H9 (cell line): ENCODE results near the gene ATP8B2. TPM values are rescaled to one million over a fixed set of nuclear protein-coding genes. Genes with fewer than 3 reads are reported as not detected.

ENCODE experiments used
- DNase-seq: peaks from one replicate; pipeline ENCODE4 v3.0.0-alpha.2; 2017
- H2AFZ ChIP-seq: one replicate; pipeline ENCODE4 v1.6.1; 2013; ENCODE audit warnings: mild to moderate bottlenecking, low read length, control low read depth, moderate library complexity
- H2AK5ac ChIP-seq: 2 replicates; pipeline ENCODE4 v1.6.1; 2013; ENCODE audit warnings: low read length, control low read depth, mixed read lengths; ENCODE audit not compliant: insufficient read length
- H2BK120ac ChIP-seq: one replicate; pipeline ENCODE4 v1.6.1; 2013; ENCODE audit warnings: low read depth, mild to moderate bottlenecking, low read length, control low read depth, inconsistent platforms; ENCODE audit not compliant: poor library complexity, severe bottlenecking
- H2BK12ac ChIP-seq: 2 replicates; pipeline ENCODE4 v1.6.1; 2013; ENCODE audit warnings: low read length, control low read depth, mixed read lengths, low read depth; ENCODE audit not compliant: insufficient read length
- H2BK15ac ChIP-seq: 2 replicates; pipeline ENCODE4 v1.6.1; 2013; ENCODE audit warnings: low read depth, low read length, control low read depth
- H2BK20ac ChIP-seq: one replicate; pipeline ENCODE4 v1.6.1; 2013; ENCODE audit warnings: low read depth, mild to moderate bottlenecking, low read length, control low read depth, inconsistent platforms; ENCODE audit not compliant: poor library complexity, severe bottlenecking
- H2BK5ac ChIP-seq: 2 replicates; pipeline ENCODE4 v1.6.1; 2013; ENCODE audit warnings: low read length, control low read depth, mixed read lengths; ENCODE audit not compliant: insufficient read length
- H3K14ac ChIP-seq: 2 replicates; pipeline ENCODE4 v1.6.1; 2013; ENCODE audit warnings: low read length, control low read depth; ENCODE audit not compliant: insufficient read depth
- H3K18ac ChIP-seq: 2 replicates; pipeline ENCODE4 v1.6.1; 2013; ENCODE audit warnings: low read depth, mild to moderate bottlenecking, mixed read lengths, low read length, control low read depth; ENCODE audit not compliant: insufficient read length
- H3K23ac ChIP-seq: 2 replicates; pipeline ENCODE4 v1.6.1; 2013; ENCODE audit warnings: low read length, control low read depth, mixed read lengths, low read depth; ENCODE audit not compliant: insufficient read length
- H3K23me2 ChIP-seq: 2 replicates; pipeline ENCODE4 v1.6.1; 2013; ENCODE audit warnings: low read depth, mild to moderate bottlenecking, mixed read lengths, low read length, control low read depth; ENCODE audit not compliant: insufficient read length, poor library complexity, severe bottlenecking
- H3K27ac ChIP-seq: 2 replicates; pipeline ENCODE4 v1.5.1; 2013; ENCODE audit warnings: low read length, control low read depth, mixed read lengths, low read depth; ENCODE audit not compliant: insufficient read length
- H3K27me3 ChIP-seq: 2 replicates; pipeline ENCODE4 v1.6.1; 2013; ENCODE audit warnings: low read length, control low read depth, inconsistent platforms; ENCODE audit not compliant: insufficient read depth
- H3K4ac ChIP-seq: 2 replicates; pipeline ENCODE4 v1.6.1; 2013; ENCODE audit warnings: low read depth, mild to moderate bottlenecking, control low read depth, inconsistent platforms, low read length, moderate library complexity
- H3K4me1 ChIP-seq: 2 replicates; pipeline ENCODE4 v1.6.1; 2013; ENCODE audit warnings: low read length, control low read depth, inconsistent platforms; ENCODE audit not compliant: insufficient read depth
- H3K4me2 ChIP-seq: 2 replicates; pipeline ENCODE4 v1.6.1; 2013; ENCODE audit warnings: low read length, control low read depth, mixed read lengths; ENCODE audit not compliant: insufficient read length, insufficient read depth
- H3K56ac ChIP-seq: 2 replicates; pipeline ENCODE4 v1.6.1; 2013; ENCODE audit warnings: low read depth, mild to moderate bottlenecking, mixed read lengths, low read length, control low read depth; ENCODE audit not compliant: insufficient read length
- H3K79me1 ChIP-seq: 2 replicates; pipeline ENCODE4 v1.6.1; 2013; ENCODE audit warnings: low read depth, mild to moderate bottlenecking, moderate library complexity, low read length, control low read depth, inconsistent platforms; ENCODE audit not compliant: insufficient read depth, poor library complexity, severe bottlenecking
- H3K79me2 ChIP-seq: 2 replicates; pipeline ENCODE4 v1.6.1; 2013; ENCODE audit warnings: low read length, control low read depth, inconsistent platforms; ENCODE audit not compliant: insufficient read depth
- H3K9ac ChIP-seq: 2 replicates; pipeline ENCODE4 v1.6.1; 2013; ENCODE audit warnings: low read length, control low read depth, mixed read lengths; ENCODE audit not compliant: insufficient read length; ENCODE audit errors: extremely low read depth
- H3K9me3 ChIP-seq: one replicate; pipeline ENCODE4 v1.6.1; 2013; ENCODE audit warnings: low read depth, low read length, inconsistent platforms; ENCODE audit not compliant: control insufficient read depth
- H3T11ph ChIP-seq: one replicate; pipeline ENCODE4 v1.6.1; 2013; ENCODE audit warnings: mild to moderate bottlenecking, low read length, control low read depth, inconsistent platforms
- H4K20me1 ChIP-seq: one replicate; pipeline ENCODE4 v1.6.1; 2013; ENCODE audit not compliant: control insufficient read depth, insufficient read length, insufficient read depth
- H4K5ac ChIP-seq: 2 replicates; pipeline ENCODE4 v1.6.1; 2013; ENCODE audit warnings: low read depth, mild to moderate bottlenecking, mixed read lengths, low read length, control low read depth; ENCODE audit not compliant: insufficient read length
- H4K8ac ChIP-seq: replicated peaks from 2 replicates; pipeline ENCODE4 v1.6.1; 2013; ENCODE audit warnings: low read length, control low read depth, mixed read lengths, low read depth; ENCODE audit not compliant: insufficient read length
- H4K91ac ChIP-seq: 2 replicates; pipeline ENCODE4 v1.6.1; 2013; ENCODE audit warnings: low read depth, mild to moderate bottlenecking, moderate library complexity, mixed read lengths, low read length, control low read depth; ENCODE audit not compliant: insufficient read length
- H3K27ac Mint-ChIP-seq, 3 experiments: 2 replicates in 2 of 3; 3 replicates in 1 of 3; pipeline ENCODE4 v1.8.0; 2020 to 2021; ENCODE audit warnings: mixed read lengths in 3 of 3, mild to moderate bottlenecking in 1 of 3, moderate library complexity in 1 of 3
- H3K27me3 Mint-ChIP-seq: 2 replicates; pipeline ENCODE4 v1.8.0; 2021; ENCODE audit warnings: low read depth, mild to moderate bottlenecking, moderate library complexity, mixed read lengths
- H3K36me3 Mint-ChIP-seq, 3 experiments: 2 replicates in 2 of 3; 3 replicates in 1 of 3; pipeline ENCODE4 v1.8.0; 2020 to 2021; ENCODE audit warnings: low read depth in 3 of 3, mixed read lengths in 3 of 3; ENCODE audit not compliant: insufficient read depth in 1 of 3
- H3K4me1 Mint-ChIP-seq, 2 experiments: 2 replicates each; pipeline ENCODE4 v1.8.0; 2020; ENCODE audit warnings: mixed read lengths in 2 of 2
- H3K4me3 Mint-ChIP-seq, 2 experiments: 2 replicates in 1 of 2; 3 replicates in 1 of 2; pipeline ENCODE4 v1.8.0; 2020 to 2021; ENCODE audit warnings: mild to moderate bottlenecking in 2 of 2, mixed read lengths in 2 of 2, moderate library complexity in 1 of 2
- H3K9me3 Mint-ChIP-seq, 2 experiments: 2 replicates in 1 of 2; 3 replicates in 1 of 2; pipeline ENCODE4 v1.8.0; 2020; ENCODE audit warnings: mild to moderate bottlenecking in 2 of 2, mixed read lengths in 2 of 2, moderate library complexity in 1 of 2
- CTCF ChIP-seq: fragments of 200-600 bp; sonication (generic); conservative IDR thresholded peaks from 3 replicates; pipeline ENCODE4 v1.8.0; 2021; ENCODE audit warnings: antibody characterized with exemption, mild to moderate bottlenecking
- WGBS: extraction: QIAGEN DNeasy Blood & Tissue Kit; methylation state at CpG from one replicate; pipeline ENCODE4 v1.1.7; 2013; ENCODE audit warnings: missing lambda C conversion rate, low lambda C conversion rate, mixed read lengths; ENCODE audit not compliant: insufficient read length; ENCODE audit errors: extremely low coverage; 5-methylcytosine and 5-hydroxymethylcytosine counted together
- total RNA-seq: library from RNA; stranded (reverse); gene quantifications from 2 replicates; pipeline ENCODE4 v1.2.1, GENCODE V29; 2021

ATP8B2 gene
- total RNA-seq, 1 experiment from 2014 or later = 37.6 TPM

DNA sequence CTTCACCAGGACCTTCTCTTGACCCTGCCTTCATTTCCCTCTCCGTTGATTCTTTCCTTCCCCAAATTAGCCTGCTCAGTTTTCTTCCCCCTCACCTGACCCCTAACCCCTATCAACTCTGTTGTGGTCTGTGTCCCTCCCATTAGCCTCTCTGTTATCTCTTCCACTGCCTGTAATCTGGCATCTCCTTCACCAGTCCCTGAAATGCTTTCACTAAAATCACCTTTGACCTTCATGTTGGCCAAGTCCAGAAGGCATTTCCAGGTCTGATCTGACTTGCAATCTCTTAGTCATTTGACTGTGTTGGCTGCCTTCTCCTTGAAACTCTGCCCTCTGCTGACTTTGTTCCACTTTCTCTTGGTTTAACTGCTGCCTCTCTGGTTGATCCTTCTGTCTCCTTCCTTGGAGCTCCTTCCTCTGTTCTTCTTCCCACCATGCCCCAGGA is 28.2 kb downstream of the ATP8B2 start:
- no peak overlapping the region for H2BK20ac ChIP-seq
- H2AFZ ChIP-seq = peak overlapping the region; percentile 59
- no peak overlapping the region for H3K23ac ChIP-seq
- H3K27me3 Mint-ChIP-seq = peaks cover 18% of the 10 kb centered on the region
- peak overlapping the region; percentile 80 to 89 for H3K4me3 Mint-ChIP-seq
- H3K27ac ChIP-seq = no peak overlapping the region
- no peaks in the 10 kb centered on the region for H3K9me3 ChIP-seq
- H2BK120ac ChIP-seq = no peak overlapping the region
- no peak overlapping the region for H3K9ac ChIP-seq
- H3T11ph ChIP-seq = no peak overlapping the region
- H2BK5ac ChIP-seq = no peak overlapping the region
- H3K18ac ChIP-seq = no peak overlapping the region
- no peak overlapping the region for H4K8ac ChIP-seq
- peak; percentile 31; the same call in 1 of the 3 replicates for TF ChIP-seq CTCF
- peaks cover 29 to 34% of the 10 kb centered on the region in 2 experiments for H3K4me1 Mint-ChIP-seq
- no peaks in the 10 kb centered on the region; a peak in 1 of 5 replicates for H3K9me3 Mint-ChIP-seq
- no peak overlapping the region for H3K4ac ChIP-seq
- H3K79me1 ChIP-seq = no peaks in the 10 kb centered on the region
- peak overlapping the region; percentile 90 for H3K4me2 ChIP-seq
- no peak for DNase-seq
- H3K27ac Mint-ChIP-seq = no peak overlapping the region
- H4K20me1 ChIP-seq = no peaks in the 10 kb centered on the region
- H3K79me2 ChIP-seq = no peaks in the 10 kb centered on the region
- H3K4me1 ChIP-seq = no peaks in the 10 kb centered on the region; the same call in 1 of the 2 replicates
- no peak overlapping the region for H2BK12ac ChIP-seq
- H2BK15ac ChIP-seq = no peak overlapping the region
- peaks cover 4 to 12% (median 11%) of the 10 kb centered on the region in 3 experiments; a peak in 6 of 7 replicates for H3K36me3 Mint-ChIP-seq
- no peak overlapping the region for H3K14ac ChIP-seq
- WGBS = no CpG with 5 or more reads among the region's 1 CpG
- no peak overlapping the region for H2AK5ac ChIP-seq
- H4K5ac ChIP-seq = no peak overlapping the region
- no peak overlapping the region for H3K56ac ChIP-seq
- no peak overlapping the region for H4K91ac ChIP-seq
- H3K27me3 ChIP-seq = no peaks in the 10 kb centered on the region
- peaks cover 12% of the 10 kb centered on the region for H3K23me2 ChIP-seq
